Spleen (tissue), 7 donors: ENCODE data around the gene IL22RA1.

ENCODE experiments used
- CTCF ChIP-seq, 11 experiments: fragments of 200-600 bp in 7 of 11; fragments of 450-650 bp in 4 of 11; sonication (generic) in 4 of 11; IDR thresholded peaks in 8 of 11; conservative IDR thresholded peaks in 3 of 11; 1 replicate in 7 of 11; 2 replicates in 4 of 11; pipeline versions ENCODE4 v1.4.0 to v1.8.0; 2016 to 2021; ENCODE audit warnings: antibody characterized with exemption in 11 of 11, inconsistent platforms in 4 of 11, mild to moderate bottlenecking in 1 of 11
- POLR2A ChIP-seq, 3 donors: fragments of 450-650 bp; IDR thresholded peaks; one replicate each; pipeline ENCODE4 v1.5.1; 2017; ENCODE audit warnings: antibody characterized with exemption in 3 of 3, mild to moderate bottlenecking in 1 of 3
- POLR2AphosphoS5 ChIP-seq, 3 donors: sonication (generic); formaldehyde crosslinking; IDR thresholded peaks; one replicate each; pipeline ENCODE4 v1.5.1; 2017; ENCODE audit warnings: antibody characterized with exemption in 3 of 3
- donor health status: DM: no; HTN: no; CAD: no; lungs with moderate emphysema.
- donor health status: DM: no; HTN: no; CAD: no.
- donor health status: DM: no; HTN: no; CAD: no.

- no peak for TF ChIP-seq CTCF (IDR thresholded peaks at IDR 0.05 in 8 of 11, conservative IDR thresholded peaks at IDR 0.05 in 3 of 11)
- TF ChIP-seq POLR2A (IDR thresholded peaks at IDR 0.05), result no peak
- no peak for TF ChIP-seq POLR2AphosphoS5 (IDR thresholded peaks at IDR 0.05)
Measured at GRCh38 chr1:24123611-24124010, 19.3 kb downstream of the IL22RA1 start.
